Body of pancreas (tissue), 4 donors: Measurements from ENCODE around the gene CCDC12. TPM values are rescaled to one million over a fixed set of nuclear protein-coding genes. Genes with fewer than 3 reads are reported as not detected.

Experiments used
- ATAC-seq: fragments of 150-250 bp; one replicate; pipeline ENCODE4 v1.9.1; 2016
- DNase-seq, 4 donors: peaks; one replicate each; pipeline ENCODE4 v3.0.0-alpha.2; 2019
- H3K27ac ChIP-seq, 4 donors: fragments of 200-600 bp; sonication (generic); 1 replicate in 3 of 4; 2 replicates in 1 of 4; pipeline versions ENCODE4 v1.5.1 to v1.6.1; 2016 to 2019; ENCODE audit warnings: mild to moderate bottlenecking in 1 of 4, mixed read lengths in 1 of 4, moderate library complexity in 1 of 4
- H3K27me3 ChIP-seq, 2 donors: fragments of 200-600 bp; sonication (generic); one replicate each; pipeline ENCODE4 v1.6.0; 2016; ENCODE audit warnings: mild to moderate bottlenecking in 1 of 2
- H3K36me3 ChIP-seq, 2 donors: fragments of 200-600 bp; sonication (generic); replicated peaks in 1 of 2; 2 replicates each; pipeline ENCODE4 v1.5.1; 2016; ENCODE audit warnings: low read depth in 2 of 2; ENCODE audit not compliant: insufficient read depth in 1 of 2
- H3K4me1 ChIP-seq: fragments of 200-600 bp; sonication (generic); one replicate; pipeline ENCODE4 v1.6.0; 2016
- H3K4me3 ChIP-seq, 2 donors: fragments of 200-600 bp; sonication (generic); 1 replicate in 1 of 2; 2 replicates in 1 of 2; pipeline ENCODE4 v1.5.1; 2016 to 2019
- H3K9me3 ChIP-seq, 3 donors: fragments of 200-600 bp; sonication (generic); 1 replicate in 2 of 3; 2 replicates in 1 of 3; pipeline ENCODE4 v1.5.1; 2016
- CTCF ChIP-seq, 7 experiments: fragments of 450-650 bp in 4 of 7; fragments of 200-600 bp in 3 of 7; sonication (generic) in 3 of 7; IDR thresholded peaks; one replicate each; pipeline ENCODE4 v1.5.1; 2016 to 2019; ENCODE audit warnings: antibody characterized with exemption in 7 of 7
- POLR2A ChIP-seq, 3 donors: fragments of 450-650 bp; IDR thresholded peaks; one replicate each; pipeline ENCODE4 v1.6.1; 2016; ENCODE audit warnings: antibody characterized with exemption in 3 of 3, mild to moderate bottlenecking in 2 of 3
- WGBS, 2 donors: methylation state at CpG; one replicate each; pipeline ENCODE4 v1.1.5; 2017; 5-methylcytosine and 5-hydroxymethylcytosine counted together
- intact Hi-C: fragments of 100-400 bp; cut with DNase I; formaldehyde crosslinking; loops from one replicate; pipeline ENCODE4 v1.15.1; 2023
- total RNA-seq, 2 donors: library from RNA; depleted of rRNA; stranded (reverse); fragments of >200 nt; gene quantifications; one replicate each; pipeline ENCODE4 v1.1.0, GENCODE V29; 2016

The CCDC12 gene
- total RNA-seq, 2 donors from 2014 or later: 25.4 to 67.2 TPM

DNA sequence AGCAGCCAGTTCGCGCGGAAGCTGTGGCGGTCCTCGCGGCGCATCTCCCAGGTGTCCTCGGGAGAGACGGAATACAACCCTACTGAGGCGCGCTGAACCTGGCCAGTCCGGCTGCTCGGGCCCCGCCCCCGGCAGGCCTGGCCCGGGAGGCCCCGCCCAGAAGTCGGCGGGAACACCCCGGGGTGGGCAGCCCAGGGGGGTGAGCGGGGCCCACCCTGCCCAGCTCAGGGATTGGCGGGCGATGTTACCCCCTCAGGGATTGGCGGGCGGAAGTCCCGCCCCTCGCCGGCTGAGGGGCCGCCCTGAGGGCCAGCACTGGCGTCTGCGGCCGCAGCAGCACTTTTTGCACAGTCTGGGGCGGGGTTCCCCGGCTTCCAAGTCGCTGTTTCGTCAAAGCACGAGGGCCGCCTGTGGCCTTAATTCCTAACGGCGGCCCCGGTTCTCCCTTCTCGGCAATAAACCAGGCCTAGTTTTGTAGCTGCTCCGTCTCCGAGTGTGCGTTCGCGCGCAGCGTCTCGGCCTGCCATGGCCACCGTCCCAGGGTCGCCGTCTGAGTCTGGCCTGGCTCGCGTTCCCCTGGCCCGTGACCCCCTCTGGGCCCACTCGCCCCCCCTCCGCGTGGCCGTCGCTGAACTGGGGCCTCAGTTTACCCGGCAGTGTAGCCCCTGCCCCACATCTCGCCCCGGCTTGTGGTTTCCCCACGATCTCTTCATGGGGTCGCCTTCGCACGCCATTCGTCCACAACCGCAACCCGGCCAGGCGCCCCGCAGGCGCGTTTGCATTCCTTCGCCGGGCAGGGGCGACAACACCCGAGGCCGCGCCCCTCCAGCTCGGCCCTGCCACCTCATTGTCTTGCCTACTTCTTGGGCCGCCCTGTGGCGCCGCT lies 32.9 kb upstream of the CCDC12 start:
- peak overlapping the region; percentile 28 to 74 (median 59) for H3K27ac ChIP-seq
- intact Hi-C loops: no loop called here
- 19 to 36% methylated on average over 16 to 72 of the region's 85 CpGs for WGBS, 2 donors

GRCh38 chr3:47008851-47009224 lies 32.3 kb upstream of the CCDC12 start:
- intact Hi-C loops: no loop called here
- H3K27ac ChIP-seq: peak overlapping the region in 3 of 4 donors; percentile 9 to 74 (median 70)
- H3K36me3 ChIP-seq: peaks cover 4 to 5% of the 10 kb centered on the region in 2 donors

More for the DNA sequence above, 32.9 kb upstream of the CCDC12 start:
- H3K36me3 ChIP-seq: peaks cover 2 to 4% of the 10 kb centered on the region in 2 donors
- H3K4me1 ChIP-seq: peaks cover 19% of the 10 kb centered on the region
- DNase-seq (peak; percentile 85 to 91 (median 89)), ATAC-seq (peak; percentile 90)
- H3K9me3 ChIP-seq: no peaks in the 10 kb centered on the region
- TF ChIP-seq POLR2A (IDR thresholded peaks at IDR 0.05) (peak; percentile 50 to 75 (median 74)), CTCF (IDR thresholded peaks at IDR 0.05) (no peak)
- H3K27me3 ChIP-seq: no peaks in the 10 kb centered on the region
- H3K4me3 ChIP-seq: peak overlapping the region in 1 of 2 donors; percentile 12

DNA sequence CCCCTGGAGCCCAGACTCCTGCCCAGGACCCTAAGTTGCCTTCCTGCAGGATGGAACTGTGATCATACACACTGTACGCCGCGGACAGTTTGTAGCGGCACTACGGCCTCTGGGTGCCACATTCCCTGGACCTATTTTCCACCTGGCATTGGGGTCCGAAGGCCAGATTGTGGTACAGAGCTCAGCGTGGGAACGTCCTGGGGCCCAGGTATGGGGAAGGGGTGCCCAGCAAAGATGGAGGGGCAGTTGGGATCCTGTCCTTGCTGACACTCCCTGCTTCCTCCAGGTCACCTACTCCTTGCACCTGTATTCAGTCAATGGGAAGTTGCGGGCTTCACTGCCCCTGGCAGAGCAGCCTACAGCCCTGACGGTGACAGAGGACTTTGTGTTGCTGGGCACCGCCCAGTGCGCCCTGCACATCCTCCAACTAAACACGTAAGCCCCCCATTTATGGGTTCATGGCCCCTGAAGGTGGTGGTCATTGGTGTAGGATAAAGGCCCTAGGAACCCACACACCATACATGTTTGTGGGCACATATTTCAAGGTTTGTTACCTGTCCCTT lies 31.8 kb upstream of the CCDC12 start:
- Histone ChIP-seq H3K4me1 (peaks cover 11% of the 10 kb centered on the region), H3K27me3 (no peaks in the 10 kb centered on the region), H3K27ac (no peak overlapping the region), H3K9me3 (no peaks in the 10 kb centered on the region), H3K36me3 (peaks cover 4 to 6% of the 10 kb centered on the region in 2 donors), H3K4me3 (no peak overlapping the region)
- peak in 1 of 4 donors; percentile 13 for DNase-seq
- TF ChIP-seq CTCF (IDR thresholded peaks at IDR 0.05) (no peak), POLR2A (IDR thresholded peaks at IDR 0.05) (no peak)
- WGBS, 2 donors: 91 to 93% methylated on average over 4 to 13 of the region's 13 CpGs
- no peak for ATAC-seq
- intact Hi-C loops: no loop called here

More at GRCh38 chr3:47008851-47009224, 32.3 kb upstream of the CCDC12 start:
- Histone ChIP-seq H3K4me3 (no peak overlapping the region), H3K4me1 (peaks cover 14% of the 10 kb centered on the region), H3K27me3 (no peaks in the 10 kb centered on the region), H3K9me3 (no peaks in the 10 kb centered on the region)
- DNase-seq (no peak), ATAC-seq (no peak)
- WGBS, 2 donors: 33 to 61% methylated on average over 8 to 15 of the region's 23 CpGs
- TF ChIP-seq CTCF (IDR thresholded peaks at IDR 0.05) (no peak), POLR2A (IDR thresholded peaks at IDR 0.05) (no peak)

GRCh38 chr3:47007482-47008233 lies 31.1 kb upstream of the CCDC12 start:
- DNase-seq: peak in 2 of 4 donors; percentile 10 to 11
- ATAC-seq: no peak
- Histone ChIP-seq H3K36me3 (peaks cover 4 to 8% of the 10 kb centered on the region in 2 donors), H3K27me3 (no peaks in the 10 kb centered on the region), H3K27ac (no peak overlapping the region), H3K4me3 (no peak overlapping the region), H3K9me3 (no peaks in the 10 kb centered on the region), H3K4me1 (peaks cover 11% of the 10 kb centered on the region)
- 89 to 91% methylated on average over 5 to 16 of the region's 16 CpGs for WGBS, 2 donors
- TF ChIP-seq POLR2A (IDR thresholded peaks at IDR 0.05): no peak
- TF ChIP-seq CTCF (IDR thresholded peaks at IDR 0.05): no peak
- intact Hi-C loops: no loop called here
